ENCODE measurements around the gene TENM3. TPM values are rescaled to one million over a fixed set of nuclear protein-coding genes. Genes with fewer than 3 reads are reported as not detected.

TENM3 gene
- polyA plus RNA-seq, 1 experiment, result 9.2 TPM

GRCh38 chr4:182540496-182540895 is 297.3 kb downstream of the TENM3 start:
- ChIA-PET POLR2A (no interaction called here), CTCF (no interaction called here)
- no peaks in the 10 kb centered on the region for H3K36me3 ChIP-seq (ENCODE audit: control insufficient read depth, insufficient read depth, low read length)
- no peaks in the 10 kb centered on the region for H3K27me3 ChIP-seq (ENCODE audit: control insufficient read depth, insufficient read depth, low read length)
- TF ChIP-seq, protein P1, sequence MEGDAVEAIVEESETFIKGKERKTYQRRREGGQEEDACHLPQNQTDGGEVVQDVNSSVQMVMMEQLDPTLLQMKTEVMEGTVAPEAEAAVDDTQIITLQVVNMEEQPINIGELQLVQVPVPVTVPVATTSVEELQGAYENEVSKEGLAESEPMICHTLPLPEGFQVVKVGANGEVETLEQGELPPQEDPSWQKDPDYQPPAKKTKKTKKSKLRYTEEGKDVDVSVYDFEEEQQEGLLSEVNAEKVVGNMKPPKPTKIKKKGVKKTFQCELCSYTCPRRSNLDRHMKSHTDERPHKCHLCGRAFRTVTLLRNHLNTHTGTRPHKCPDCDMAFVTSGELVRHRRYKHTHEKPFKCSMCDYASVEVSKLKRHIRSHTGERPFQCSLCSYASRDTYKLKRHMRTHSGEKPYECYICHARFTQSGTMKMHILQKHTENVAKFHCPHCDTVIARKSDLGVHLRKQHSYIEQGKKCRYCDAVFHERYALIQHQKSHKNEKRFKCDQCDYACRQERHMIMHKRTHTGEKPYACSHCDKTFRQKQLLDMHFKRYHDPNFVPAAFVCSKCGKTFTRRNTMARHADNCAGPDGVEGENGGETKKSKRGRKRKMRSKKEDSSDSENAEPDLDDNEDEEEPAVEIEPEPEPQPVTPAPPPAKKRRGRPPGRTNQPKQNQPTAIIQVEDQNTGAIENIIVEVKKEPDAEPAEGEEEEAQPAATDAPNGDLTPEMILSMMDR (IDR thresholded peaks at IDR 0.05; ENCODE audit: insufficient read depth, low read depth, low read length), result no peak
- no peak for DNase-seq (ENCODE audit: low read depth)
- no peak overlapping the region for H3K4me3 ChIP-seq (ENCODE audit: low read depth, low read length)

DNA sequence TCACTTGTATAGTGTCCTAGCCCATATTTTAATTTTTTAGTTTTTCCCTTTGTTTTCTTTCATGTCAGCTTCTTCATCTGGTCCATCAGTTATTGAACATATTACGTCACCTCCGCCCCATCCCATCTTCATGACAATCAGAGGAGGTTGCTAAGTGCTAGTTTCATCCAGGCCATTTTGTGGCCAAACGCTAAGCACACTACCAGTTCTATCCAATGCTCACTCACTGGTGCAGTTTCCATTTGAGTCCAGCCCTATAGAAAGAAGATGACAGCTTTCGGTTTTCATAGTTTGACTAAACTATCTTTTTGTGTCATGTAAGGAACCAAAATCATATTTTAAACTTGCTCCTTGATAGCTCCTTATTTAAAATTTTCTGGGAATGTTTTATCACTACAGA is 304.2 kb downstream of the TENM3 start:
- ChIA-PET POLR2A (no interaction called here), CTCF (no interaction called here)
- no peak for DNase-seq (ENCODE audit: low read depth)
- Histone ChIP-seq H3K36me3 (ENCODE audit: control insufficient read depth, insufficient read depth, low read length) (no peaks in the 10 kb centered on the region), H3K4me3 (ENCODE audit: low read depth, low read length) (no peak overlapping the region), H3K27me3 (ENCODE audit: control insufficient read depth, insufficient read depth, low read length) (no peaks in the 10 kb centered on the region)
- TF ChIP-seq, protein P1 (IDR thresholded peaks at IDR 0.05; ENCODE audit: insufficient read depth, low read depth, low read length), result no peak

DNA sequence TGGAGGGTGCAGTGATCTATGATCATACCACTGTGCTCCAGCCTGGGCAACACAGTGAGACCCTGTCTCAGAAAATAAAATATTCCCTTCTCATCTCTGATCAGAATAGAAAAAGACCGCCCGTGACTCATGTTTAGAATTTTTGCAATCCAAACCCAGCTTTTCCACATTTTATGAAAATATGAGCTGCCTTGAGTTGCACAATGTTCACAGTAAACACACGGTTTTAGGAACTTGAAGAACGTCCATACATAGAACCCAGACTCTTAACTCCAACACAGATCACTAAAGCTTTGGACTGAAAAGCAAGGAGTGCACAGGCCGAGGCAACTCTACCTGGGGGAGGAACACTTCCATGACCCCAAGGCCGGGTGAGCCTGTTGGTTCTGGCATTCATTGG is 305.0 kb downstream of the TENM3 start:
- no peak for DNase-seq (ENCODE audit: low read depth)
- CTCF ChIA-PET, result no interaction called here
- no peak overlapping the region for H3K4me3 ChIP-seq (ENCODE audit: low read depth, low read length)
- H3K36me3 ChIP-seq (ENCODE audit: control insufficient read depth, insufficient read depth, low read length), result no peaks in the 10 kb centered on the region
- POLR2A ChIA-PET, result no interaction called here
- no peaks in the 10 kb centered on the region for H3K27me3 ChIP-seq (ENCODE audit: control insufficient read depth, insufficient read depth, low read length)
- TF ChIP-seq, protein P1 (IDR thresholded peaks at IDR 0.05; ENCODE audit: insufficient read depth, low read depth, low read length), result no peak

DNA sequence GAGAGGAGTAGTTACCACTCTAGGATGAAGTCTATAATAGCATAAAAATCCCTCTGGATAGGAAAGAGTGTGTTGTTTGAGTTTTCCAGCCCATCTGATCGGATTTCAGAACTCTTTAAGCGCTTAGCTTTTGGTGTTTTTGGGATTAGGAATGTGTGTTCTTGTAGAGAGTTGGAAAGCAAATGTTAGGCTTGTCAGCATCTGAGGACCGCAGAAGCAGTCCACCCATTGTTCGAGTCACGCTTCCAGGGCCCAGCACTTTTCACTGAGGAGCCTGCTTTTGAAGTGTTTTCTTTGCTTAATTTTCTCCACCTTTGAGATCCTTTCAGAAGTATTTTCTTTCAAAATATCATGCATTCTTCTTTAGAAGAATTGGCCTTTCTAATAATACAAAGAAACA is 306.2 kb downstream of the TENM3 start:
- Histone ChIP-seq H3K27me3 (ENCODE audit: control insufficient read depth, insufficient read depth, low read length) (no peaks in the 10 kb centered on the region), H3K36me3 (ENCODE audit: control insufficient read depth, insufficient read depth, low read length) (no peaks in the 10 kb centered on the region), H3K4me3 (ENCODE audit: low read depth, low read length) (no peak overlapping the region)
- ChIA-PET POLR2A (no interaction called here), CTCF (no interaction called here)
- TF ChIP-seq, protein P1 (IDR thresholded peaks at IDR 0.05; ENCODE audit: insufficient read depth, low read depth, low read length), result no peak
- no peak for DNase-seq (ENCODE audit: low read depth)

DNA sequence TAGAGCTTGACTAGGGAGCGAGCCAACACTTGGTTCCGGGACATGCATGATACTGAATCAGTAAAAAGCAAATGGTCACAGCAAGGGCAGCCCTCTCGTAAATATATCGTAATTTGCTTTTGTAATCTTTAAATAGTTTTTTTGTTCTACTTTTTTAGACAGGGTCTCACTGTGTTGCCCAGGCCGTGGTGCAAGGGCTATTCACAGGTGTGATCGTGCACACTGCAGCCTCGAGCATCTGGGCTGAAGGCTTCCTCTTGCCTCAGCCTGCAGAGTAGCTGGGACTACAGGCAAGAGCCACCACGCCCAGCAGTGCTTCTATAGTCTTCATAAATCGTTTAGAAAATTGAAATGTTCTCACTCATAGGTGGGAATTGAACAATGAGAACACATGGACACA is 309.7 kb downstream of the TENM3 start:
- Histone ChIP-seq H3K36me3 (ENCODE audit: control insufficient read depth, insufficient read depth, low read length) (no peaks in the 10 kb centered on the region), H3K4me3 (ENCODE audit: low read depth, low read length) (no peak overlapping the region), H3K27me3 (ENCODE audit: control insufficient read depth, insufficient read depth, low read length) (no peaks in the 10 kb centered on the region)
- TF ChIP-seq, protein P1 (IDR thresholded peaks at IDR 0.05; ENCODE audit: insufficient read depth, low read depth, low read length), result no peak
- ChIA-PET CTCF (no interaction called here), POLR2A (no interaction called here)
- no peak for DNase-seq (ENCODE audit: low read depth)

Data from BJ (cell line).